Measurements from ENCODE around the gene SCN1A. TPM values are rescaled to one million over a fixed set of nuclear protein-coding genes. Genes with fewer than 3 reads are reported as not detected.

Gene SCN1A
- total and polyA plus RNA-seq, 2 of the 13 experiments (the other 11 are each of a cell fraction or from before 2014, with no cell fraction given): 19.9 to 39.4 TPM

- TF ChIP-seq ZBTB44 (CRISPR knock-in tag; IDR thresholded peaks at IDR 0.05) (no peak), ZNF530 (CRISPR knock-in tag; IDR thresholded peaks at IDR 0.05; ENCODE audit: low read depth) (no peak), ZNF432 (CRISPR knock-in tag; IDR thresholded peaks at IDR 0.05; ENCODE audit: borderline replicate concordance) (no peak), ZNF414 (CRISPR knock-in tag; IDR thresholded peaks at IDR 0.05) (no peak; the same call in 1 of the 2 replicates), MYNN (CRISPR knock-in tag; IDR thresholded peaks at IDR 0.05; ENCODE audit: low read depth) (no peak), ZNF264 (CRISPR knock-in tag; IDR thresholded peaks at IDR 0.05) (no peak), ZMYM3 (CRISPR knock-in tag; IDR thresholded peaks at IDR 0.05) (no peak), ZNF335 (CRISPR knock-in tag; IDR thresholded peaks at IDR 0.05) (no peak), ZEB1 (IDR thresholded peaks at IDR 0.05; ENCODE audit: insufficient replicate concordance, low read depth) (no peak), ZFY (CRISPR knock-in tag; IDR thresholded peaks at IDR 0.05) (no peak), ZNF543 (CRISPR knock-in tag; IDR thresholded peaks at IDR 0.05) (no peak), ZNF777 (CRISPR knock-in tag; IDR thresholded peaks at IDR 0.05) (no peak), ZSCAN5A (CRISPR knock-in tag; IDR thresholded peaks at IDR 0.05; ENCODE audit: borderline replicate concordance) (no peak), KAT2B (IDR thresholded peaks at IDR 0.05; ENCODE audit: borderline replicate concordance, low read depth, low read length) (no peak), NR1H2 (CRISPR knock-in tag; IDR thresholded peaks at IDR 0.05; ENCODE audit: borderline replicate concordance, low read depth) (no peak), SCMH1 (CRISPR knock-in tag; IDR thresholded peaks at IDR 0.05; ENCODE audit: borderline replicate concordance) (no peak), EZH2 (conservative IDR thresholded peaks at IDR 0.05; ENCODE audit: low read depth, low read length) (no peak), ZNF350 (CRISPR knock-in tag; IDR thresholded peaks at IDR 0.05; ENCODE audit: borderline replicate concordance, low read depth) (no peak), STAT5B (CRISPR knock-in tag; IDR thresholded peaks at IDR 0.05) (peak; percentile 90; the same call in 1 of the 2 replicates), CEBPB (IDR thresholded peaks at IDR 0.05; ENCODE audit: borderline replicate concordance, low read depth, low read length) (no peak), ZKSCAN5 (CRISPR knock-in tag; IDR thresholded peaks at IDR 0.05) (no peak), XBP1 (CRISPR knock-in tag; IDR thresholded peaks at IDR 0.05) (no peak), DMAP1 (CRISPR knock-in tag; IDR thresholded peaks at IDR 0.05) (no peak), GRHL1 (CRISPR knock-in tag; conservative IDR thresholded peaks at IDR 0.05) (no peak), NBN (conservative IDR thresholded peaks at IDR 0.05) (no peak), NR2F2 (IDR thresholded peaks at IDR 0.05; ENCODE audit: borderline replicate concordance, low read depth) (peak; percentile 82)
These were observed 7.5 kb upstream of the SCN1A start (continued) for GRCh38 chr2:166135152-166135848.
